ENCODE measurements around the gene TMEM266.

TMEM266 gene

DNA sequence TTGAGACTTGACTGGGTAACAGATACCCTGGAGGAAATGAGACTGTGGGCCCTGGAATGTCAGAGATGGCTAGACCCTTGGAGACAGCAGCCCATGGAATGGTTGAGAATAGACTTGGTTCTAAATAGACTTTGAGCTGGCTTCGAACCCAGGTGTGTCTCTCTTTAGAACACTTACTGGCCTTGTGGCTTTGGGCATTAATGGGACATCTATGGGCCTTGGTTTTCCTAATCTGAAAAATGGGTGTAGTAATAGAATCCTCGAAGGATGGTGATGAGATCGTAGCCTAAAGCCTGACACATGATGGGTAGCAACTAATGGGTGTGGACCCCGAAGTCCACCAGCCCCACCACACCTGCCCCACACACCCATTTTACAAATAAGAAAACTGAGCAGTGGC, 119.2 kb downstream of the TMEM266 start:
- Histone ChIP-seq H3K9me3 (ENCODE audit: control insufficient read depth, insufficient read depth, low read length) (no peaks in the 10 kb centered on the region), H3K9ac (ENCODE audit: low read depth, low read length) (no peak overlapping the region), H3K4me1 (ENCODE audit: control insufficient read depth, insufficient read depth, low read length) (no peaks in the 10 kb centered on the region)

DNA sequence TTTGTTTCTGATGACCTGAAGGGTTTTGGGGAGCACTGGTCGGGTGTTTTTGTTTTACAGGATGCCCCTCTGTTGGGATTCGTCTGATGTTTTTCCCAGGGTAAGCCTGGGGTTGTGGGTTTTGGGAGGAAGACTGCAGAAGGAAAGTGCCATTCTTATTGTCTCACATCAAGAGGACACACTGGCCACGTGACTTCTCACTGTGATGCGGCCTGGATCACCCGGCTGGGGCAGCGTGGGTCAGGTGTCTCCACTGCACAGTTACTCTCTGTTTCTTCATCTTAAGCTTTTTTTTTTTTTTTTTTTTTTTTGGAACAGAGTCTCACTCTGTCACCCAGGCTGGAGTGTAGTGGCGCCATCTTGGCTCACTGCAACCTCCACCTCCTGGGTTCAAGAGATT, 120.5 kb downstream of the TMEM266 start:
- Histone ChIP-seq H3K27me3 (ENCODE audit: control insufficient read depth, insufficient read depth, low read length) (no peaks in the 10 kb centered on the region), H3K4me1 (ENCODE audit: control insufficient read depth, insufficient read depth, low read length) (no peaks in the 10 kb centered on the region), H3K36me3 (ENCODE audit: control insufficient read depth, insufficient read depth, low read length) (no peaks in the 10 kb centered on the region), H3K9ac (ENCODE audit: low read depth, low read length) (no peak overlapping the region), H3K4me3 (ENCODE audit: low read depth, low read length) (no peak overlapping the region), H3K9me3 (ENCODE audit: control insufficient read depth, insufficient read depth, low read length) (no peaks in the 10 kb centered on the region)

More for the DNA sequence above, 119.2 kb downstream of the TMEM266 start:
- H3K27me3 ChIP-seq (ENCODE audit: control insufficient read depth, insufficient read depth, low read length), result no peaks in the 10 kb centered on the region
- H3K4me3 ChIP-seq (ENCODE audit: low read depth, low read length), result no peak overlapping the region
- no peaks in the 10 kb centered on the region for H3K36me3 ChIP-seq (ENCODE audit: control insufficient read depth, insufficient read depth, low read length)

DNA sequence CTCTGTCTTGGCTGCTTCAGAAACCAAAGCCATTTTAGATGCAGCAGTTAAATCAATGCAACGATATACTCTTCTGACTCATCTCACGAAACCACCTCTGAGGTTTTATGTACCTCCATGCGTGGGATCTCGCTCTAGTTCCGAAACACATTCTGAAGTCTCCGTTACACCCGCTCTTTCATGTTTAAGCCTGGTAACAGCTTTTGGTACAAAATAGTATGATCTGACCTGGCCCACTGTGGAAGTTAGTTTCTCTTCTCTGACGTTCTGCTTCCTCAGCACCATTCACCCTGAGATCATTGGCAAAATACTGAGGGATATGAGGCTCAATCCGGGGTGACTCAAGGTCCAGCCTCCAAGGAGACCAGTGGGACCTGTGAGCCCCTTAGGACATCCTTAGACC, 121.9 kb downstream of the TMEM266 start:
- H3K36me3 ChIP-seq (ENCODE audit: control insufficient read depth, insufficient read depth, low read length), result no peaks in the 10 kb centered on the region
- no peaks in the 10 kb centered on the region for H3K27me3 ChIP-seq (ENCODE audit: control insufficient read depth, insufficient read depth, low read length)
- no peaks in the 10 kb centered on the region for H3K4me1 ChIP-seq (ENCODE audit: control insufficient read depth, insufficient read depth, low read length)
- H3K4me3 ChIP-seq (ENCODE audit: low read depth, low read length), result no peak overlapping the region
- no peaks in the 10 kb centered on the region for H3K9me3 ChIP-seq (ENCODE audit: control insufficient read depth, insufficient read depth, low read length)
- no peak overlapping the region for H3K9ac ChIP-seq (ENCODE audit: low read depth, low read length)

DNA sequence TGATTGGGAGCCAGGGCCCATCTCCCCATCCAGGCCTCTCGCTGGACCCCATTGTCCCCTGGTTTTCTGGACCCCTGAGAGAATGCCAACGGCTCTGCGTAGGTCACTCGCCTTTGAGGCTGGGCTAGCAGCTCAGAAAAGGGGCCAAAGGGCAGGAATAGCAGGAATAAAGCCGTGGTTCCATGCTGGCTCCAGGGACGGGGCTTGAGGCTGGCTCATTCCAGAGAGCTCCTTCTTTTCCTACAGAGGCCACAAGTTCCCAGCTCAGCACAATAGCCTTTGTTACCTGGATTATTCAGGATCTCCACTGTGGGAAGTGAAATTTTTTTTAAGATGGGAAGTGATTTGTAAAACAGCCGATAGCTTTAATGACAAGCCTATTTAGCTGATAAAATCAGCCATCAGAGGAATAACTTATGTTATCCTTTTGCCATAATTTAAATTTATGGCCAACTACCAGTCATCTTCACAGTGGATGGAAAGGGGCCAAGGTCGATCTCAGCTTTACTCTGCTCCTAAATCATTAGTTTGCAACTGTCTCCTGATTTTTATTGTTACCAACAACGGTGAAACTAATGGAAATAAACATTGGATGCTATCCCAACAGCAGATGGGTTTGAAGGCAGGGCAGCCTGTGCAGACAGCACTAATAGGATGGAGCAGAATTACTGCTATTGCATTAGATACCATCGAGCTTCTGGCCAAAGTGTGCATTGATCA, 124.3 kb downstream of the TMEM266 start:
- Histone ChIP-seq H3K4me3 (ENCODE audit: low read depth, low read length) (no peak overlapping the region), H3K4me1 (ENCODE audit: control insufficient read depth, insufficient read depth, low read length) (no peaks in the 10 kb centered on the region), H3K27me3 (ENCODE audit: control insufficient read depth, insufficient read depth, low read length) (no peaks in the 10 kb centered on the region), H3K36me3 (ENCODE audit: control insufficient read depth, insufficient read depth, low read length) (no peaks in the 10 kb centered on the region), H3K9me3 (ENCODE audit: control insufficient read depth, insufficient read depth, low read length) (no peaks in the 10 kb centered on the region), H3K9ac (ENCODE audit: low read depth, low read length) (no peak overlapping the region)

- no peak overlapping the region for H3K4me3 ChIP-seq (ENCODE audit: low read depth, low read length)
- no peaks in the 10 kb centered on the region for H3K4me1 ChIP-seq (ENCODE audit: control insufficient read depth, insufficient read depth, low read length)
These were observed 124.9 kb downstream of the TMEM266 start for GRCh38 chr15:76184650-76185035.

DNA sequence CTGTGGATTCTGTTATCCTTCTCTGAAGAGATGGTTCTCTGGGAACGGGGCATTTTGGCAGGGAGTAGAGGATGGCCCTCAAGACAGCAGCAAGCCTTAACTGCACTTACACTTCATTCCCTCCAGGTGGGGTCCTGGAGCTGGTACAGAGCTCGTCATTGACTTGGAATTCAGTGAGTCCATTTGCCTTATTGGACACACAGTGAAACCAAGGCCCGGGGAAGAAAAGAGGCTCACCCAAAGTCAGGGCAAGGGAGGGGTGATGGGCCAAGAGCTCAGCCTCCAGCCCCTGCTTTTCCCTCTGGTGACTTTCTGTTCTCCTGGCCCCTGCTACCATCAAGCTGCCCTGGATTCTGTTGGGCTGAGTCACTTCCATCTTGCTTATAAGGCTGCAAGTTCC, 125.9 kb downstream of the TMEM266 start:
- Histone ChIP-seq H3K27me3 (ENCODE audit: control insufficient read depth, insufficient read depth, low read length) (peaks cover 9% of the 10 kb centered on the region), H3K4me1 (ENCODE audit: control insufficient read depth, insufficient read depth, low read length) (no peaks in the 10 kb centered on the region), H3K36me3 (ENCODE audit: control insufficient read depth, insufficient read depth, low read length) (no peaks in the 10 kb centered on the region), H3K4me3 (ENCODE audit: low read depth, low read length) (no peak overlapping the region), H3K9ac (ENCODE audit: low read depth, low read length) (no peak overlapping the region), H3K9me3 (ENCODE audit: control insufficient read depth, insufficient read depth, low read length) (no peaks in the 10 kb centered on the region)

More at GRCh38 chr15:76184650-76185035, 124.9 kb downstream of the TMEM266 start:
- H3K9me3 ChIP-seq (ENCODE audit: control insufficient read depth, insufficient read depth, low read length), result no peaks in the 10 kb centered on the region
- H3K9ac ChIP-seq (ENCODE audit: low read depth, low read length), result no peak overlapping the region
- H3K27me3 ChIP-seq (ENCODE audit: control insufficient read depth, insufficient read depth, low read length), result no peaks in the 10 kb centered on the region
- no peaks in the 10 kb centered on the region for H3K36me3 ChIP-seq (ENCODE audit: control insufficient read depth, insufficient read depth, low read length)

- Histone ChIP-seq H3K36me3 (ENCODE audit: control insufficient read depth, insufficient read depth, low read length) (no peaks in the 10 kb centered on the region), H3K27me3 (ENCODE audit: control insufficient read depth, insufficient read depth, low read length) (peaks cover 14% of the 10 kb centered on the region), H3K9ac (ENCODE audit: low read depth, low read length) (no peak overlapping the region), H3K9me3 (ENCODE audit: control insufficient read depth, insufficient read depth, low read length) (no peaks in the 10 kb centered on the region), H3K4me3 (ENCODE audit: low read depth, low read length) (no peak overlapping the region), H3K4me1 (ENCODE audit: control insufficient read depth, insufficient read depth, low read length) (no peaks in the 10 kb centered on the region)
These were observed 127.4 kb downstream of the TMEM266 start for GRCh38 chr15:76187163-76187562.

DNA sequence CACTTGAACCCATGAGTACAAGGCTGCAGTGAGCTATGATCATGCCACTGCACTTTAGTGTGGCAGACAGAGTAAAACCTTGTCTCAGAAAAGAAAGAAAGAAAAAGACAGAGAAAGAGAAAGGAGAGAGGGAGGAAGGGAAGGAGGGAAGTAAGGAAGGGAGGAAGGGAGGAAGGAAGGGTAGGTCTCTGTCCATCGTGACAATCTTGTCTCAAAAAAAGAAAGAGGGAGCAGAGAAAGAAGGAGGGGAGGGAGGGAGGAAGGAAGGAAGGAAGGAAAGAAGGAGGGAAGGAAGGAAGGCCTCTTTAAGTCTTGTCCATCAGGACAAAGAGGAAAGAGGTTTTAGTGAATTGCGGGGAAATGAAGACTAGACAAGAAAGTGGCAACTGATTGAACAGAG, 129.3 kb downstream of the TMEM266 start:
- no peak overlapping the region for H3K9ac ChIP-seq (ENCODE audit: low read depth, low read length)
- no peaks in the 10 kb centered on the region for H3K9me3 ChIP-seq (ENCODE audit: control insufficient read depth, insufficient read depth, low read length)

GRCh38 chr15:76190070-76190564, 130.3 kb downstream of the TMEM266 start:
- Histone ChIP-seq H3K4me1 (ENCODE audit: control insufficient read depth, insufficient read depth, low read length) (no peaks in the 10 kb centered on the region), H3K36me3 (ENCODE audit: control insufficient read depth, insufficient read depth, low read length) (no peaks in the 10 kb centered on the region), H3K27me3 (ENCODE audit: control insufficient read depth, insufficient read depth, low read length) (peaks cover 14% of the 10 kb centered on the region), H3K9me3 (ENCODE audit: control insufficient read depth, insufficient read depth, low read length) (no peaks in the 10 kb centered on the region), H3K9ac (ENCODE audit: low read depth, low read length) (no peak overlapping the region), H3K4me3 (ENCODE audit: low read depth, low read length) (no peak overlapping the region)

More for the DNA sequence above, 129.3 kb downstream of the TMEM266 start:
- Histone ChIP-seq H3K27me3 (ENCODE audit: control insufficient read depth, insufficient read depth, low read length) (peaks cover 14% of the 10 kb centered on the region), H3K36me3 (ENCODE audit: control insufficient read depth, insufficient read depth, low read length) (no peaks in the 10 kb centered on the region), H3K4me3 (ENCODE audit: low read depth, low read length) (no peak overlapping the region), H3K4me1 (ENCODE audit: control insufficient read depth, insufficient read depth, low read length) (no peaks in the 10 kb centered on the region)

DNA sequence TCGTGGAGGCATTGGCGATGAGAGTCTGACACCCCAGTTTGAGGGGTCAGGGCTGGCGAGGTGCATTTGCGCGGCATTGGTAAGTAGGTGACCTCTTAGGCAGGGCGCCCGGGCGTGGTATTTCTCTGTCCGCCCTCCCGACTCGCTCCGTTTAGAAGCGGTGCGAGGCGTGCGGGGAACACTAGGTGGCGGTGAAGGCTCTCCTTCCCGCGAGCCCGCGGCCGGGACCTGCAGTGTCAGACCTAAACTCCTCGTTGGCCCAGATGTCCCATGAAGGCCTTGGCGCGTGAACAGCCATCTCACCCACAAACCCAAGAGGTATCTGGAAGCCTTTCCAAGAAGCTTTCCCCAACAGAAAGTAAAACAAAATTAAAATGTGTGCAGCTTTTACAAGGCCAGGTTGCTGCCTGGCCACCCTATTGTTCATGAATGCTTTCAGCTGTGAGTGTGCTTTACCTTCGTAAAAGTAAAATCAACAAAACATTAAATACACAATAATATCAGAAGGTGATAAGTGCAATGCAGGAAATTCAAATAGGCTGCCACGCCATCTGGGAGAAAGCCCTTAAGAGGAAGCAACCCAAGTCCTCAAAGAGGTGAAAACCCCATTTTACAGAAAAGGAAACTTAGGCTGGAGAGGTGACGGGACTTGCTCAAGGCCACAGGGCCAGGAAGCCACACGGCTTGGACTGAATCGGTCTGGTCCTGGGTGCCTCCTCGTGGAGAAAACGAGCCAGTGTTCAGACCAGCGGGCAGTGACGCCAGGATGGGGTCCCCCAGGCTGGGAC, 131.2 kb downstream of the TMEM266 start:
- Histone ChIP-seq H3K9ac (ENCODE audit: low read depth, low read length) (no peak overlapping the region), H3K4me1 (ENCODE audit: control insufficient read depth, insufficient read depth, low read length) (no peaks in the 10 kb centered on the region), H3K27me3 (ENCODE audit: control insufficient read depth, insufficient read depth, low read length) (peaks cover 14% of the 10 kb centered on the region), H3K9me3 (ENCODE audit: control insufficient read depth, insufficient read depth, low read length) (no peaks in the 10 kb centered on the region), H3K36me3 (ENCODE audit: control insufficient read depth, insufficient read depth, low read length) (no peaks in the 10 kb centered on the region), H3K4me3 (ENCODE audit: low read depth, low read length) (no peak overlapping the region)

GRCh38 chr15:76191539-76192244, 131.9 kb downstream of the TMEM266 start:
- Histone ChIP-seq H3K9ac (ENCODE audit: low read depth, low read length) (no peak overlapping the region), H3K4me3 (ENCODE audit: low read depth, low read length) (no peak overlapping the region), H3K36me3 (ENCODE audit: control insufficient read depth, insufficient read depth, low read length) (no peaks in the 10 kb centered on the region), H3K9me3 (ENCODE audit: control insufficient read depth, insufficient read depth, low read length) (no peaks in the 10 kb centered on the region), H3K27me3 (ENCODE audit: control insufficient read depth, insufficient read depth, low read length) (peaks cover 14% of the 10 kb centered on the region), H3K4me1 (ENCODE audit: control insufficient read depth, insufficient read depth, low read length) (no peaks in the 10 kb centered on the region)

Measured in iPS-15b (cell line).